D721Med (cell line): ENCODE results near the gene TRNAU1AP.
"Not testable (repeated sequence)": the region's sequence is repeated elsewhere in the genome, so short reads cannot be mapped to it uniquely, and the experiment has no call there.

ENCODE experiments used
- DNase-seq: peaks from one replicate; pipeline ENCODE4 v3.0.0; 2011; ENCODE audit warnings: low spot score; ENCODE audit not compliant: insufficient read length
- FAIRE-seq: peaks from 2 replicates; lab custom pipeline; 2011; peaks lifted over from hg19 to GRCh38; lab: Jason Lieb, UNC
- TF ChIP-seq, protein P1 (sequence below): IDR thresholded peaks from 2 replicates; pipeline ENCODE4 v1.5.1; 2012; ENCODE audit warnings: mild to moderate bottlenecking, control low read depth; ENCODE audit not compliant: insufficient read depth; ENCODE audit errors: missing control alignments

TRNAU1AP gene

GRCh38 chr1:28517649-28517999 lies 35.3 kb upstream of the TRNAU1AP start:
- FAIRE-seq (no peak), DNase-seq (no peak)
- TF ChIP-seq, protein P1, sequence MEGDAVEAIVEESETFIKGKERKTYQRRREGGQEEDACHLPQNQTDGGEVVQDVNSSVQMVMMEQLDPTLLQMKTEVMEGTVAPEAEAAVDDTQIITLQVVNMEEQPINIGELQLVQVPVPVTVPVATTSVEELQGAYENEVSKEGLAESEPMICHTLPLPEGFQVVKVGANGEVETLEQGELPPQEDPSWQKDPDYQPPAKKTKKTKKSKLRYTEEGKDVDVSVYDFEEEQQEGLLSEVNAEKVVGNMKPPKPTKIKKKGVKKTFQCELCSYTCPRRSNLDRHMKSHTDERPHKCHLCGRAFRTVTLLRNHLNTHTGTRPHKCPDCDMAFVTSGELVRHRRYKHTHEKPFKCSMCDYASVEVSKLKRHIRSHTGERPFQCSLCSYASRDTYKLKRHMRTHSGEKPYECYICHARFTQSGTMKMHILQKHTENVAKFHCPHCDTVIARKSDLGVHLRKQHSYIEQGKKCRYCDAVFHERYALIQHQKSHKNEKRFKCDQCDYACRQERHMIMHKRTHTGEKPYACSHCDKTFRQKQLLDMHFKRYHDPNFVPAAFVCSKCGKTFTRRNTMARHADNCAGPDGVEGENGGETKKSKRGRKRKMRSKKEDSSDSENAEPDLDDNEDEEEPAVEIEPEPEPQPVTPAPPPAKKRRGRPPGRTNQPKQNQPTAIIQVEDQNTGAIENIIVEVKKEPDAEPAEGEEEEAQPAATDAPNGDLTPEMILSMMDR = no peak

DNA sequence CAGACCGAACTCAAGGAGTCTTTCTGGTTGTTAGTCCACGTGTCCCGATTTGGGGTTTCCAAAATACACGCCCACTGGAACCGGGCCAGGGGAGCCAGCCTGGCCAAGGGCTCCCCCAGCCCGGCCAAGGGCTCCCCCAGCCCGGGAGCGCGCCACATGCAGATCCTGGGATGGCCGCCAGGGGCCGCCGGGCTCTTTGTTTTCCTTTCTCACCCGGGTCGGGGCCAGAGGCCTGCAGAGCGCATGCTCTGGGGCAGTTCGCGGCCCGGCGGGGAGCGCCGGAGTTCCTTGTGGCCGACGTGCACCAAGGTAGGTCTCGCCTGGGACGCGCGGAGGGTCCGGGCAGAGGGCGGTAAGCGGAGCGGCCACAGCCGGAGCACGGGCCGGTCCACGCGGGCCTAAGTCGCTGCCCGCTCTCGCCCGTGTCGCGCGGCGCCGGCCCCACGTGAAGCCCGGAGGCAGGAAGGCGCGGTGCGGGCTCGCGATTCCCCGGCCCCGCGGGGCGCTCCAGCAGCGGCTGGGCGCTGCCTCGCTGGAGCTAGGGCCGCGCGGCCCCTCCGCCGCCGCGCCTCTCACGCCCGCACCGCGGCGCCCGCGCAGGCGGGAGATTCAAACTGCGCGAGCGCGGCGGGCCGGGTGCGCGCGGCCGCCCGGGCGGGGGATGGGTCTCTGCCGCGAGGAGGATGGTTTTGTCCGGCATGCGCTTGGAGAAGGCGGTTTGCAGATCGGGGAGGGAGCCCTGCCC lies 34.7 kb upstream of the TRNAU1AP start:
- FAIRE-seq (no peak), DNase-seq (peak; percentile 80)
- TF ChIP-seq, protein P1 = peak; percentile 70

GRCh38 chr1:28518745-28519341 lies 34.0 kb upstream of the TRNAU1AP start:
- TF ChIP-seq, protein P1 = no peak
- FAIRE-seq (no peak), DNase-seq (no peak)

GRCh38 chr1:28519946-28520725 lies 32.7 kb upstream of the TRNAU1AP start:
- FAIRE-seq = no peak
- DNase-seq = no peak
- TF ChIP-seq, protein P1 = no peak

DNA sequence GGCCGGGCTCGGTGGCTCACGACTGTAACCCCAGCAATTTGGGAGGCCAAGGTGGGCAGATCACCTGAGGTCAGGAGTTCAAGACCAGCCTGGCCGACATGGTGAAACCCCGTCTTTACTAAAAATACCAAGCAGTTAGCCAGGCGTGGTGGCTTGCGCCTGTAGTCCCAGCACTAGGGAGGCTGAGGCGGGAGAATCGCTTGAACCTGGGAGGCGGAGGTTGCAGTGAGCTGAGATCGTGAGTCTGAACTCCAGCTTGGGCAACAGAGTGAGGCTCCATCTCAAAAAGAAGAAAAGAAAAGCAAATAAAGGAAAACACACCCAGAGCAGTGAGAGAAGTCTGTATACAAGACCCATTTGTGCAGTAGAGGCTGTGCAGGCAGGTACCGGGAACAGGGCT lies 32.1 kb upstream of the TRNAU1AP start:
- FAIRE-seq, DNase-seq: not testable (repeated sequence)

DNA sequence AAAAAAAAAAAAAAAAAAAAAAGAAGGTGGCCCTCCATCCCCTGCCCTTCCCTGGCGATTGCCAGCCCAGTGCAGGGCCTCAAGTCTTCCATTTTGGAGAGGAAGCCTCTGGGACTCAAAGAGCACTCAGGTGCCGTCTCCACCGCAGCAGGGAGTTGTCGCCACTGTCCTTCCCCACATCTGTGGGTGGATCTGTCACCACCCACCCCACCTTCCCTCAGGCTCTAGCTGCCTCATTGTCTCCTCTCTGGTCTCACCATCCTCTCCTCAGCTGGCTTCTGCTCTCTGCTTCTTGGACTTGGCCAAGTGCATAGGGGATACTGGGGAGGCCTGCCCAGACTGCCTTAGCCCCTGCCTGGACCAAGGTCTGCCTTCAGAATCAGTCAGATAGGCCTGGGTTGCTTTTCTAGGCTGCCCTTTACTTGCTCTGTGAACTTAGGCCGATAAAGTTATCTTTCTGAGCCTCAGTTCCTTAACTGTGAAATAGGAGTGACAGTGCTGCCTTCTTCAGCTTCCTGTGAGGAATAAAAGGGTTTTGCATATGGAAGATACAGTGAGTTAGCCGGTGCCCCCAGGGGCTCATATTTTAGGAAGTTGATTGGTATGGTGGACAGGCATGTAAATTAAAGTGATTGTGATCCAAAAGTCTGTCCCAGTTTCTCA lies 31.3 kb upstream of the TRNAU1AP start:
- DNase-seq (no peak), FAIRE-seq (no peak)
- TF ChIP-seq, protein P1 = no peak

GRCh38 chr1:28522537-28522936 lies 30.3 kb upstream of the TRNAU1AP start:
- DNase-seq, FAIRE-seq: not testable (repeated sequence)

- FAIRE-seq, DNase-seq: not testable (repeated sequence)
These were observed 27.8 kb upstream of the TRNAU1AP start for GRCh38 chr1:28525002-28525642.
